G401 (cell line): ENCODE data around the gene ZMYND11. TPM values are rescaled to one million over a fixed set of nuclear protein-coding genes. Genes with fewer than 3 reads are reported as not detected.

Experiments
- DNase-seq: peaks from one replicate; pipeline ENCODE4 v3.0.0-alpha.2; 2015; ENCODE audit warnings: low spot score
- in situ Hi-C: cut with HindIII; loops from 2 replicates; pipeline ENCODE4 v1.10.0; 2016; ENCODE audit warnings: low sequenced_read_pairs, mixed read lengths
- total RNA-seq: library from RNA; depleted of rRNA; stranded (reverse); fragments of >200 nt; shearing (Covaris generic); gene quantifications from 2 replicates; pipeline ENCODE4 v1.2.3, GENCODE V29; 2014

The ZMYND11 gene
- total RNA-seq, 1 experiment from 2014 or later, result 50.4 TPM

DNA sequence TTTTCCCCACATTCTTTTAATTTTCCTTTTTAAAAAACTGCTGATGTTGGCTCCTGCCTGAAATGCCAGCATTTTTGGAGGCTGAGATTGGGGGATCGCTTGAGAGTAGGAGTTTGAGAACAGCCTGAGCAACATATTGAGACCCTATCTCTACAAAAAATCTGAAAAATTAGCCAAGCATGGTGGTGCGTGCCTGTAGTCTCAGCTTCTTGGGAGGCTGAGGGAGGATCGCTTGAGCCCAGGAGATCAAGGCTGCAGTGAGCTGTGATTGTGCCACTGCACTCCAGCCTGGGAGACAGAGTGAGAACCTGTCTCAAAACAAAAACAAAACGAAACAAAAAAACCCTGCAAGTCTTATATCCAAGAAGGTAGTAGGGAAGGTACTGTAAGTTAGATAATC is 51.7 kb downstream of the ZMYND11 start:
- in situ Hi-C loops, result no loop called here
- no peak for DNase-seq

DNA sequence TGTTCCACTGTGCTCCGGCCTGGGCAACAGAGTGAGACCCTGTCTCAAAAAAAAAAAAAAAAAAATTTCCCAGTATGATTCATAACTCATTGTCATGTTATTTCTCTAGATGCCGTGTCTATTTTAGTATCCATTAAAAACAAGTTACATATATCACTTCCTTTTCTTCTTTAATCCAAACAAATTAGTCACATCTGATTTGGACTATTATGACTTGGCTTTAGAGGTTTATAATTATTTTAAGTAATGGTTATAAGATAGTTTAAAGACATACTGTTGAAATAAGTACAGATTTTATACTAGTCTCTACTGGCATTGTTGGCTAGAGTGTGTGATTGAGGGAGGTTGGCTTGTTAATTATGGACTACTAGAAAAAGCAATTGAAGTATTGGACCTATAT is 53.3 kb downstream of the ZMYND11 start:
- no peak for DNase-seq
- in situ Hi-C loops, result no loop called here

DNA sequence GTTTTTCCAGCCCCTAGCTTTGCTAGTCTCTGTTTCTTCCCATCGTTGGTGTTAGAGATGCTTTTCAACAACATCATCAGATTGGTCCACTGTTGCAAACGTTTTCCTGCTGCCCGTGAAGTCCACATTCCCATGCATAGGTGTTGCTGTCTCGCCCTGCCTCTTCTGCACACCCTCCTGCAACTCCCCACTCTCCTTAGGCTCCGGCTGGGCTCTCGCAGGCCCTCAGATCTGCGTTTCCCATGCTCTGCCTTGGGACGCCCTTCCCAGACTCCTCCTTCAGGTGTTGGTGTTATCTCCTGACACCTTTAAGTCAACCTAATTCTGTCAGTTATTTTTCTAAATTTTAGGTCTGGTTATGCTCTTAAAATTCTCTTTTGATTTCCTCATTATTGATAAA is 55.0 kb downstream of the ZMYND11 start:
- in situ Hi-C loops, result no loop called here

DNA sequence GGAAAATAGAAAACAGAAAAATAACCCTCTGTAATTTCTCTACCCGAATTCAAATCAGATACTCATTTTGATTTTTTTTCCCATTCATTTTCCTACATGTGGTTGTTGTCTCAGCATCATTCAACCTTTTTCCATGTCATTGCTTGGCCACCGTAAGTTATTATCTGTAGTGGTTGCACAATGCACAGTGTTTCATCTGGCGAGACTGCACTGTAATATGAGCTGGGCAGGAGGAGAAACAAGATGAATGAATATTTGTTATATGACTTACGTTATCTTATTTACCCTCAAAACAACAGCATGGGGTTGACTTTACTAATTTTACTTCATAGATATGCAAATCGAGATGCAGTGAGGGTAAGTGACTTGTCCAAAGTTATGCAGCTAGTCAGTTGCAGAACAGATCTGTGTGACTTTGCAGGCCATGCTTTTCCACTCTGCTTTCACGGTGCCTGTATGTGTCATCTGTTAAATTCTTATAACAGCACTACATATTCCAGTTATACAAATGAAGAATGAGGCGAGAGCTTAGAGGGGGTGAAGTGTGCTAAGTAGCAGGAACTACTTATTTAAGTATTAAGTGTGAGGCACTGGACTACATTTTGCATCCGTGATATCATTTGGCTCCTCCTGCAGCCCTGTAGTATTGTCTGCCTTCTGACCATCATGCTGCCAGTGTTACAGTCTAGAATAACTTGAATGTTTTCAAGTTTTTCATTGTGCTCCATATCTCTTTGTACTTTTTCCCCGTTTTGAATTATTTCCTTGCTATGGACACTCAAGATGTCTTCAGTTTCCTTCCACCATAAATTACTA is 56.7 kb downstream of the ZMYND11 start:
- DNase-seq, result no peak
- in situ Hi-C loops, result no loop called here

More for the DNA sequence above, 55.0 kb downstream of the ZMYND11 start:
- no peak for DNase-seq

DNA sequence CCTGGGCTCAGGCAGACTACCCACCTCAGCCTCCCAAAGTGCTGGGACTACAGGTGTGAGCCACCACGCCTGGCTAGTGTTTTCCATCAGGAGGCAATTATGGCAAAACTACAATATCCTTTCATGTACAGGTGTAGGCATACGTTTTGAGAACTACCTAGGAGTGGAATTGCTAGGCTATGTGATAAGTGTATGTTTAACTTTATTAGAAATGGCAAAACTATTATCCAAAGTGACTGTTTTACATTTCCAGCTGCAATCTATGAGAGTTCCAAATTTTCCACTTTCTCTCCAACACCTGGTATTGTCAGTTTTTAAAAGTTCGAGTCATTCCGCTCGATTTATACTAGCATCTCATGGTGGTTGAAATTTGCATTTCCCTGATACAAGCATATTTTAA is 59.0 kb downstream of the ZMYND11 start:
- DNase-seq, result no peak
- in situ Hi-C loops, result no loop called here

DNA sequence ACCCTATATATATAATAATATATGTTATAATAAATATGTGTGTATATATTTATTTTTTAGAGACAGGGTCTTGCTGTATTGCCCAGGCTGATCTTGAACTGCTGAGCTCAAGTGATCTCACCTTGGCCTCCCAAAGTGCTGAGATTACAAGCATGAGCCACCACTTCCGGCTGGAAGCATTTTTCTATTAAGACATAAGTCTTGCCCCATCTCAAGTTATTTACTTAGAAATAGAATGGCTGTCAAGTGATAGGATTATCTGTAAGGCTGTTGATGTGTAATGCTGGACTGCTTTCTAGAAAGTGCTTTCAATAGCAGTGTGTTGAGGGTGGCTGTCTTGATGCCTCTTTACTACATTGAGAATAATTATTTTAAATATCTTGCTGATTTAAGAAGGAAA is 65.2 kb downstream of the ZMYND11 start:
- in situ Hi-C loops, result no loop called here
- no peak for DNase-seq

DNA sequence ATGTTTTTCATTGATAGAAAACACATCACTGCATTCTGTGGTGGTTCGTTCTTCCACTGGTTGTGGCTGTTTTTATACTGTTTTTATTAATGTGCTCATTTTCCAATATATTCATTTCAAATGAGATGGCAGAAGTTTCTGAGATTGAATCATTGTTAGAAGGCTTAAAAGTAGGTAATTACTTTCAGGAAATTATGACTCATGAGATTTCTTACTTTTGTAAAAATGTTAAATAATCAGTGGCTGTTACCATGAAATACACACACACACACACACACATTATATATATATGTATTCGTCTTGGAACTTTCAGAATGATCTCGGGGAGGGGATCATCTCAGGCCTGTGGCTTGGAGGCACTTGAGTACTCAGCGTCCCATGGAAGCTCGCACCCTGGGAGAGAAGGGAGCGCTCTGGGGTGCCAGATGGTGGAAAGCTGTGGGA is 66.1 kb downstream of the ZMYND11 start:
- no peak for DNase-seq
- in situ Hi-C loops, result no loop called here

DNA sequence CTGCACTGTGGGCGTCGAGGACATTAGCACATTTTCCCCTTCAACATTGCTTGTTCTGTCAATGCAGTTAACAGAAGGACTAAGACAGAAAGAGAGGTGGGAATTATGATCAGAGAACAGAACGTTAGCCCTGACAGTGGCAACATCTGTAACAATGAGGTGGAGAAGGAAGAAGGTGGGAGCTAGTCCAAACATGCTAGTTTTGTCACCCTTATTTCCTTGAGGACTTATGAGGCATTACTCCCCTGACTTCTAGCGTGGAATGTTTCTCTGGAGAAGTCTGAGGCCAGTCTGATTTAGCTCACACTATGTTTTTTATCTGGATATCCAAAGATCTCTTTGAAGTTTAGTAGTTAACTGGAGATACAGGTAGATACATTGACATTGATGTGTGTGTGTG is 73.4 kb downstream of the ZMYND11 start:
- no peak for DNase-seq
- in situ Hi-C loops, result no loop called here

DNA sequence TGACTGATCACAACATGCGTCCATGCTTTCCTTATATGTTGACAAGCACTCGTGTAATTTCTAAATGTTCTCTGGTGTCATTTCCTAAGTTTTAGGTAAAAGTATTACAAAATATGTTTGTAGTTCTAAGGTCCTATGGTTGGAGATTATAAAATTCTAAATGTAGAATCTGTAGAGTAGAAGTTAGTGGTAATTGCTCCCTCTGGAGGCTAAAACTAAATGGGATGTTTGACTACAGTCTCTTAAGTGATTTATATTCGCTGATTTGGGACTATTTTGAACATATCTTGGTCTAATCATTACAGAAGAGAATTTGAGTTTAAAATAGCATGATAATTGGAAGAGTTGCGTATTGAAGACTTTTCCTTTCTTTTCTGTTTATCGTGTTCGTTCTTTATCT is 74.1 kb downstream of the ZMYND11 start:
- no peak for DNase-seq
- in situ Hi-C loops, result no loop called here

DNA sequence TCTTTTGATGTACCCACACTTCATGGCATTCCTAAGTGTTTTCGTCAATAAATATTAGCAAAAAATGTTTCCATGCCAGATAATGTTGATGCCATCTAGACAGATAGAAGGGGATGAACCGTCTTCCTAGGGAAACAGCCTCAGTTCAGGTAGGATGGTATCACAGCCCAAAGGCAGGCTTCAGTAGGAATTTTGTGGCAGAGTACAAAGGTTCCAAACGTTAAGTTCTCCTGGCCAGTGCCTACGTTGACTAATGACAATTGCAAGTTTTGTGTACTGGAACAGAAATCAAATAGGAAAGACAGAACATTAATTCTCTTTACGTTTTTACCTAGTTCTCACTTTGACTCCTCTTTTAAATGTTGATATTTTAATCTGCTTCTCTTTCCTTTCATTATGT is 75.0 kb downstream of the ZMYND11 start:
- in situ Hi-C loops, result no loop called here
- no peak for DNase-seq

DNA sequence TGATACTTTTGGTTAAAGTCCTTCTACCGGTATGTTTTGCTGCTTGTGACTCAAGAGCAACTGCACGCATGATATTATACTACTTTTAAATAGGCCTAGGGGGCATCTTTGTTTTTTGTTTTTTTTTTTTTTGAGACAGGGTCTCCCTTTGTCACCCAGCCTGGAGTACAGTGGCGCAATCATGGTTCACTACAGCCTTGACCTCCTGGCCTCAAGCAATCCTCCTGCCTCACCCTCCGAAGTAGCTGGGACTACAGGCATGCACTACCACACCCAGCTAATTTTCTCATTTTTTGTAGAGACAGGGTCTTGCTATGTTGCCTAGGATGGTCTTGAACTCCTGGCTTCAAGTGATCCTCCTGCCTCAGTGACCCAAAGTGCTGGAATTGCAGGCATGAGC is 80.2 kb downstream of the ZMYND11 start:
- in situ Hi-C loops, result no loop called here
- DNase-seq, result no peak

DNA sequence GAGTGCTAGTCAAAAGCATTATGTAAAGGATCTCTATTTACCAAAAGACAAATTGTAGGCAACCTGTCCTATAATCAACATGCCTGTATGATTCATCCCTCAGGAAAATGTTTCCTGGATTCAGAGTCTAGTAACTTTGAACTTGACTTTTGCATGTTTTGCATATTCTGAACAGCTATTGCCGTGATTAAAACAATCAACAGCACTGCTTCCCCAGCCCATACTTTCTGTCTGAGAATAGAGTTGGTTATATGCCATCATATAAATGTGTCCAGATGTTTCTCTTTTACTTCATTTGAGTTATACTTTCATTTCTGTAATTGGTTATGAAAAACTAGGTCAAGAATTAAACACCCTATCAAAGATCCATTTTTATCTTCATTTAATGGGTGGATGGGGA is 83.5 kb downstream of the ZMYND11 start:
- in situ Hi-C loops, result no loop called here
- no peak for DNase-seq

DNA sequence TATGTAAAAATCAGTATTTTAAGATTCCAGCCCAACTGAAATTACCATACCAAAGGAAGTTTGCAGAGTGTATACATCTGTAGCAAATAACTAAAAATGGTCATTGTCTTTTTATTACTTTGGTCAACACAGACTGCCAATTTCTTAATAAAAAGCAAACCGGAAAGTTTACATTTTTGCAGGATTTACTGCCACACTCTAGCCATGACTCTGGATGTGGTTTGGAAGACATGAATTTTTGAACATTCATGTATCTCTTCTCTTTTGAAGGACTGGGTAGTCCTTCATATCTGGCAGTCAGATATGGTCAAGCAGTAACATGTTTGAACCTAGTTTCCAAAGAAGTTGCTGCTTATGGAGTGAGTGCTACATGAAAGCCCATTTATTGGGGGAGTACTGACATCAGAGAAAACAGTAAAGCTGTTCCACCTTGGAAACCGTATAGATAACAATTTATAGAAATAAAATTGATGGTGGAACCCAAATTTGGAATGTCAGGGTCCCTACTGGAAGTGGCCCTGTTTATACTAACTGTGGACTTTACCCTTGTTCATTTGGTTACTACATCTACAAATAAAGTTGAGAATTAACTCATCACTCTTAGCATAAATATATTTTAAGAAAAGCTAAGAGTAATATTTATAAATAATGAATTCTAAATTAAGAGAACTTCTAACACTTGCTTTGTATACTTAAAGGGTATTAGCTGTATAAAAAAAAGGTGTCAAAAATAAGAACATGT is 84.6 kb downstream of the ZMYND11 start:
- no peak for DNase-seq
- in situ Hi-C loops, result no loop called here

DNA sequence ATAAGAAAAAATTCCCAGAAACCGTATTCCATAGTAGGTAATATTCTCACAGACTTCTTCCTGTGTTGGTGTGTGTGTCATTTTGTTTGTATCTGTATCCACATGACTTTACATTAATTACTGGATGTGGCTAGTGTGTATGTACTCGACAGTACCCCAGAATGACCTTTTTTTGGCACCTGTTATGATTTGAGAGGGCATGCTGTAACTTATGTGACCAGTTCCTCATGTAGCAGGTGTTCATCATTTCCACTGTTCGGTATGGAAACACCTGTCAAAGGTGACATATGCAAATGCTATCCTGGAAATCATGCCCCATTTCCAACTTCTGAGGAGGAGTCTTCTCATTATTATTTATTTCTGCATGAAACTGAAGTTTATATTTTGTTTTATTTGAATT is 89.3 kb downstream of the ZMYND11 start:
- in situ Hi-C loops, result no loop called here
- DNase-seq, result no peak

DNA sequence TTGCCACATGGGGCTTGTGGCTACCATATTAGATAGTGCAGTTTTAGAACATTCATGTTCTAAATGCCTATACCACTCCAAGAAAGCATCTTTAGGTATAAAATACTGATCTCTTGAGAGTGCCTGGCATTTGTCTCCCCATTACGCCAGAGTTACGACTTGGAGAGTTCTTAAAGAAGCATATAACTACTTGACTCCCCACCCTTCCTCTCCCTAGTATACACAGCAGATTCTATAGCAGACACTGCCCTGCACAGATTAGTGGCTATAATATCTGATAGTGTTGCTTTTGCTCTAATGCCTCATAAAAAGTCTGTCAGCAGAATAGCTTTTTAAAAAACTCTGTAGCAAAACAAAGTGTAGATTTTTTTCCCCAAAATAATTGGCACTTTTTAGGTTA is 90.8 kb downstream of the ZMYND11 start:
- in situ Hi-C loops, result no loop called here
- DNase-seq, result no peak

DNA sequence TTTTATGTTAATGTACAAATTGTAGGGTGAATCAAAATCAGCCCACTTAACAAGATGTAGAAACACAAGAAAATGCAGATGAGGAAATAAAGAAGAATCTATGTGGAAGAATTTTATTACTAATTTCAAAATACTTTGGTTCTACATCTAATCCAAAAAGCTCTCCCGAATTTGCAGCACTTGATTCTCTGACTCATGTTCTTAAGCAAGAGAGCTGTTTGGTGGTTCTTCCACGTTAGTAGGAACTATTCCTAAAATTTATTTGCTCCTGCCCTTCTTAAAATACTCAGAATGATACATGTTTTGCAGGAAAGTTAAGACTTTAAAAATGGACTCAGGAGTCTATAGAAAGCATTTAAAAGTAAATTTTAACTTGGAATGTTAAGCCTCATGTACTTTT is 91.8 kb downstream of the ZMYND11 start:
- in situ Hi-C loops, result no loop called here
- DNase-seq, result no peak

DNA sequence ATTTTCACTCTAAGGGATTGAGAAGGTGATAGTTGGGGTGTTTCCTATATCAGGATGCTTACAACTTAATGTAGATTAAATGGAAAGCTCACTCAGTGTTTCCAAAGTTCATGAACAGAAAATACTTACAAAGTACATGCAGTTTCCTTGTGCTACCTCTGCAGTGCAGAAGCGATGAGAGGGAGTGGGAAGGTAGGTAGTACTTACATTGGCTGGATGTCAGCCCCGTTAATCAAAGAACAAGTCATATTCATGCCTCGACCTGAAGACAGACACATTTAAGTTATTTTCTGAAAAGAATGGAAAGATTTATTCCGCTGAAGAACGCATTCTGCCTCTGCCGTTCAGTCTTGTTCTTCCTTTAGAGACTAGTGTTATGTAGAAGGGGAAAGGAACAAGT is 93.1 kb downstream of the ZMYND11 start:
- in situ Hi-C loops, result no loop called here

DNA sequence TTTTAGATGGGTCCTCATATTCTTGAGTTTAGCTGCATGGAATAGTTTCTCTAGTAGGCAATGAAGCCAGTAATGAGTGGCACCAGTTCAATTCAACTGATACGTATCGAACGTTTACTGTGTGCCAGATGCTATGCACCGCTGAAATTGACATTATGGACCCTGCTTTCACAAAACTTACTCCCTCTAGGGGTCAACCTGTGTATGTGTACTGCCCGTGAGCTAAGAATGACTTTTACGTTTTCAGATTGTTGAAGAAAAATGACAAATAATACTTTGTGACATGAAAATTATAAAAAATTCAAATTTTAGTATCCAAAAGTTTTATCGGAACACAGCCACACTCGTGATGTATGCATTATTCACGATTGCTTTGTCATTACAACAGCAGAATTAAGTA is 95.5 kb downstream of the ZMYND11 start:
- no peak for DNase-seq
- in situ Hi-C loops, result no loop called here

More for the DNA sequence above, 93.1 kb downstream of the ZMYND11 start:
- no peak for DNase-seq

DNA sequence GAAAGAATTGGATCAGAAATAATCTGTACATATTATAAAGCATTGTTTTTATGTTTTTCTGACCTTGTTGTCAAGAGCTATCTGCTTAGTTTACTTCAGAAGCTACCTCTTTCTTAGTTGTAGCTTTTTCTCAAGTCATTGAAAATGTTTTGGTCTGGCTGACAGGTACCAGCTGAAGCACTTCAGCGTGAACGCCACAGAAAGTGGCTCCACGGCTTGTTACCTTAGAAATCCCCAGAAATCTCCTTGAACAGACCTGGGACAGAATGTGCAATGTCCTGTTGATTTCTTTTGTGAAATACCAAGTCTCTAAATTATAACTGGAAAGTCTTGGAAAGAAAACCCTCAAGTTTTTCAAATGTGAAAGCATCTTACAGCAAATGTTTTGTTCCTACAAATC is 96.8 kb downstream of the ZMYND11 start:
- DNase-seq, result no peak
- in situ Hi-C loops, result no loop called here

DNA sequence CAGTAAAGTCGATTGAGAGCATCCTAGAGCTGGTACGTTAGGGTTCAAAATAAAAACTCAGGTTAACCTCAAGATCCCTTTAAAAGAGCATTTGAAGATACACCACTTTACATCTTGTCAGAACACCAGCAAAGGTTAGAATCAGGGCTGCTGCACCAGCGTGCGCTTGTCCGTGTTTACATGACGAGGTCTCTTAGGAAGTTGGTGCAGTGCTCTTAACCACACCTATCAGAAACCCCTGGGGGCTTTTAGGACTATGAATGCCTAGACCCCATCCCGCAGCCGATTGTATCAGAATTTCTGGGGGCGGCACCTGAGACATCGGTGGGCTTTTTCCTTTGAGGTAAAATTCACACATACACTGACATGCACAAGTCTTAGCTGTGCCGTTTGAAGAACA is 97.6 kb downstream of the ZMYND11 start:
- in situ Hi-C loops, result no loop called here
- DNase-seq, result no peak
